Prostate gland (tissue), 2 donors: ENCODE results near the gene OTULIN. TPM values are rescaled to one million over a fixed set of nuclear protein-coding genes. Genes with fewer than 3 reads are reported as not detected.

Experiments
- DNase-seq: peaks from one replicate; pipeline ENCODE4 v3.0.0-alpha.2; 2019; ENCODE audit warnings: low spot score
- H3K27ac ChIP-seq, 2 donors: fragments of 200-600 bp; sonication (generic); 2 replicates each; pipeline ENCODE4 v1.5.1; 2017 to 2019
- H3K27me3 ChIP-seq: fragments of 200-600 bp; sonication (generic); replicated peaks from 2 replicates; pipeline ENCODE4 v1.5.1; 2019; ENCODE audit not compliant: insufficient read depth
- H3K36me3 ChIP-seq, 2 donors: fragments of 200-600 bp; sonication (generic); 1 replicate in 1 of 2; 2 replicates in 1 of 2; pipeline versions ENCODE4 v1.5.1 to v1.8.1; 2017 to 2019
- H3K4me1 ChIP-seq: fragments of 200-600 bp; sonication (generic); replicated peaks from 2 replicates; pipeline ENCODE4 v1.5.1; 2019
- H3K4me3 ChIP-seq, 2 donors: fragments of 200-600 bp; sonication (generic); 2 replicates each; pipeline ENCODE4 v1.5.1; 2017 to 2019
- H3K9me3 ChIP-seq: fragments of 200-600 bp; sonication (generic); 2 replicates; pipeline ENCODE4 v1.5.1; 2017
- CTCF ChIP-seq, 4 experiments: fragments of 200-600 bp in 2 of 4; fragments of 450-650 bp in 2 of 4; sonication (generic) in 2 of 4; IDR thresholded peaks; 1 replicate in 3 of 4; 2 replicates in 1 of 4; pipeline ENCODE4 v1.5.1; 2016 to 2019; ENCODE audit warnings: antibody characterized with exemption in 4 of 4, mild to moderate bottlenecking in 2 of 4, moderate library complexity in 2 of 4
- POLR2A ChIP-seq: fragments of 450-650 bp; IDR thresholded peaks from one replicate; pipeline ENCODE4 v1.6.1; 2016; ENCODE audit warnings: antibody characterized with exemption, mild to moderate bottlenecking
- POLR2AphosphoS5 ChIP-seq: sonication (generic); formaldehyde crosslinking; IDR thresholded peaks from one replicate; pipeline ENCODE4 v1.6.1; 2017; ENCODE audit warnings: antibody characterized with exemption
- WGBS: methylation state at CpG from one replicate; pipeline ENCODE4 v1.1.5; 2018; 5-methylcytosine and 5-hydroxymethylcytosine counted together
- intact Hi-C: fragments of 100-400 bp; cut with DNase I; formaldehyde crosslinking; loops from one replicate; pipeline ENCODE4 v1.14.2; 2022
- total RNA-seq, 2 donors: library from RNA; depleted of rRNA; stranded (reverse); fragments of >200 nt; gene quantifications; one replicate each; pipeline ENCODE4 v1.1.0, GENCODE V29; 2016

Gene OTULIN
- total RNA-seq, 2 donors from 2014 or later: 35.5 to 51.8 TPM

DNA sequence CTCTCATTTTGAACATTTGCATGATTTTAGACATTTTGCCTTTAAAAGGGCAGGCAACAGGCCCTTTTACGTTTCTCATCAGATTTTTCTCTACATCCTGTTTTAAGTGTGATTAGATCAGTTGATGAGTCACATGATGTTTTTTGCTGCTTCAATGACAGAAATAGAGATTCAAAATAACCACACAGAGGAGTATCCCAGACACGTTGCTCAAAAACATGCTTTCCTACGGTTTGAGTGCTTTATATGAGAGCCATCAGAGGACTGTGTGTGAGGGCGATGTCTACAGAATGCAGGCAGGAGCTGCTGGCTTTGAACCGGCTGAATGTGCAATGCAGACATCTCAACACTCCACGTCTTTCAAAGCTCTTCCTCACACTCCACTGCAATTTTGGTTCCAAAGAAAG lies 42.1 kb downstream of the OTULIN start:
- DNase-seq: no peak
- Histone ChIP-seq H3K4me1 (no peaks in the 10 kb centered on the region), H3K4me3 (no peak overlapping the region), H3K9me3 (no peaks in the 10 kb centered on the region), H3K27me3 (no peaks in the 10 kb centered on the region), H3K27ac (peak overlapping the region in 1 of 2 donors; percentile 51), H3K36me3 (peaks cover 0 to 6% of the 10 kb centered on the region in 2 donors)
- 36% methylated on average over 6 of the region's 6 CpGs for WGBS
- TF ChIP-seq POLR2A: no peak
- TF ChIP-seq POLR2AphosphoS5: no peak
- TF ChIP-seq CTCF (IDR thresholded peaks at IDR 0.05): no peak
- intact Hi-C loops: no loop called here

DNA sequence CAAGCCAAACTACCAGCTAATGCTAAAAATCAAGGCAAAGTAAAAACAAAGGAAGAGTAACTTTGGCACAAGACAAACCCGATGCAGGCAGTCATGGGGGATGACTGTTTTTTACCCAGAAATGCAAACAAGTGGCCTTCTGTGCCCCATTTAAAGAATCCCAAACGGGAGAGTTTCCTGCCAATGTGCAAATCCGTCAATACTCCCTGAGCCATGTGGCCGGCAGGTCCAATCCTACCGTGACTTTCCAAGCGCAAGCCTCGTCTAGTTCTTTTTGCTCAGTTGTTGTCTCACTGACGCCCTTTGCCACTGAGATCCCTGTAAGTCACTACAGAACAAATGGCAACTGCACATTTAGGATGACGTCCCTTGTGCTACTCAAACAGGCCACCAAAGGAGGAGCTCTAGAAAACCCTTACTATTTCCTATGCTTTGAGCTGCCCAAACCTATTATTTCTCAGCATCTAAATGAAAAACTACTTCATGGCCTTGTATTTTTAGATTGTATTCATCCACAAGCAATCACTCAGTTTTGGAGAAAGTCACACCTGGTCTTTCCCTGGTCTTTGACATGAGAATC lies 43.4 kb downstream of the OTULIN start:
- Histone ChIP-seq H3K4me3 (no peak overlapping the region), H3K36me3 (peaks cover 0 to 18% of the 10 kb centered on the region in 2 donors), H3K27me3 (no peaks in the 10 kb centered on the region), H3K9me3 (no peaks in the 10 kb centered on the region), H3K27ac (peak overlapping the region in 1 of 2 donors; percentile 51), H3K4me1 (no peaks in the 10 kb centered on the region)
- 79% methylated on average over 9 of the region's 9 CpGs for WGBS
- TF ChIP-seq CTCF (IDR thresholded peaks at IDR 0.05) (no peak), POLR2A (no peak), POLR2AphosphoS5 (no peak)
- intact Hi-C loops: no loop called here
- no peak for DNase-seq

DNA sequence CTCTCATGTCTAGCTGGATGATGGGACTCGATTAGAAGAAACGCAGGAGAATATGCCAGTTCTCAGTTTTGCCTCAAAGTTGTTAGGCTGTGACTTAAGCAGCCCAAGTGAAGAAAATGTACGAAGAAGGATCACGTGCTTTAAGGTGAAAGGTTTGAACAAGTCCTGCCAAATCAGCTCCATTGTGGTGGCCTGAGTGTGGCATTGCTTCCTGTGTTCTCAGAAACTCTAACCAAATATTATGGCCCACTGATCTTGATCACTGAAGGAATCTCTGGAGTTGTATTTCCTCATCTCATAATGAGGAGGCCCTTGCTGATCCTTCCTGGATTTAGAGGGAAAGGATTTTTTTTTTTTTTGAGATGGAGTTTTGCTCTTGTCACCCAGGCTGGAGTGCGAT lies 44.0 kb downstream of the OTULIN start:
- Histone ChIP-seq H3K36me3 (peaks cover 0 to 22% of the 10 kb centered on the region in 2 donors), H3K27me3 (no peaks in the 10 kb centered on the region), H3K4me3 (no peak overlapping the region), H3K4me1 (no peaks in the 10 kb centered on the region), H3K9me3 (no peaks in the 10 kb centered on the region), H3K27ac (peak overlapping the region; percentile 25 to 51)
- DNase-seq: no peak
- WGBS: 97% methylated on average over 5 of the region's 5 CpGs
- intact Hi-C loops: no loop called here
- TF ChIP-seq POLR2A (no peak), POLR2AphosphoS5 (no peak), CTCF (IDR thresholded peaks at IDR 0.05) (no peak)

- Histone ChIP-seq H3K4me1 (no peaks in the 10 kb centered on the region), H3K27me3 (no peaks in the 10 kb centered on the region), H3K27ac (peak overlapping the region in 1 of 2 donors; percentile 44), H3K9me3 (no peaks in the 10 kb centered on the region), H3K4me3 (no peak overlapping the region), H3K36me3 (peaks cover 0 to 22% of the 10 kb centered on the region in 2 donors)
- no peak for TF ChIP-seq POLR2AphosphoS5
- DNase-seq: no peak
- intact Hi-C loops: no loop called here
- 93% methylated on average over 28 of the region's 28 CpGs for WGBS
Observed at GRCh38 chr5:14710313-14710994, 45.9 kb downstream of the OTULIN start.

GRCh38 chr5:14712131-14712530 lies 47.6 kb downstream of the OTULIN start:
- Histone ChIP-seq H3K4me1 (peaks cover 4% of the 10 kb centered on the region), H3K36me3 (peaks cover 0 to 22% of the 10 kb centered on the region in 2 donors), H3K4me3 (no peak overlapping the region), H3K9me3 (no peaks in the 10 kb centered on the region), H3K27me3 (no peaks in the 10 kb centered on the region), H3K27ac (peak overlapping the region in 1 of 2 donors; percentile 44)
- DNase-seq: no peak
- 94% methylated on average over 11 of the region's 11 CpGs for WGBS
- TF ChIP-seq POLR2A: no peak
- no peak for TF ChIP-seq POLR2AphosphoS5
- TF ChIP-seq CTCF (IDR thresholded peaks at IDR 0.05): no peak
- intact Hi-C loops: no loop called here
